ENCODE data around the gene CCDC51. TPM values are rescaled to one million over a fixed set of nuclear protein-coding genes. Genes with fewer than 3 reads are reported as not detected.

Gene CCDC51
- total RNA-seq, 4 donors from 2014 or later: 8.3 to 19.8 (median 16.1) TPM

DNA sequence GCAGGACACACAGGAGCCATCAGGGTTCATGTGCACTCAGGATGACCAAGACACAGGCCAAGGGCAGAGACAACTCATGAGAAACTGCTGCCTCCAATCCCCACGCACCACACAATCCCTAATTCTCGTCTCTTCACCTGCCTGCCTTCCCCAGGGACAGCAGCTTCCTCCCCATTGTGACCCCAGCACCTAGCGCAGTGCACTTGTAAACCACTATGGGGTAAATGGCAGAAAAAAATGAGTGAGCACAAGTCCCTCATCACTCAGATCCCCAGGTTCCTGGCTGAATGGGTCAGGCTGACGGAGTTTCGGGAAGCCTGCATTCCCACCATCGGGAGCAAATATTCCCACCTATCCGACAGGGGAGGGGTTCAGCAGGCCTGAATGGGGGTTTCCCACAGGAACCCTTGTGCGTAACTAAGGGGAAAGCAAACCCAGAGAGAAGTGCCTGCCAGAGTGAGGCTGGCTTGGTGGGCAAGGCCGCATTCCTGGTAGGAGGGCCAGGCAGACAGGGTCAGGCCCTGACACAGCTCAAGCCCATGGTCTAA is 28.8 kb downstream of the CCDC51 start:
- TF ChIP-seq, protein P1, sequence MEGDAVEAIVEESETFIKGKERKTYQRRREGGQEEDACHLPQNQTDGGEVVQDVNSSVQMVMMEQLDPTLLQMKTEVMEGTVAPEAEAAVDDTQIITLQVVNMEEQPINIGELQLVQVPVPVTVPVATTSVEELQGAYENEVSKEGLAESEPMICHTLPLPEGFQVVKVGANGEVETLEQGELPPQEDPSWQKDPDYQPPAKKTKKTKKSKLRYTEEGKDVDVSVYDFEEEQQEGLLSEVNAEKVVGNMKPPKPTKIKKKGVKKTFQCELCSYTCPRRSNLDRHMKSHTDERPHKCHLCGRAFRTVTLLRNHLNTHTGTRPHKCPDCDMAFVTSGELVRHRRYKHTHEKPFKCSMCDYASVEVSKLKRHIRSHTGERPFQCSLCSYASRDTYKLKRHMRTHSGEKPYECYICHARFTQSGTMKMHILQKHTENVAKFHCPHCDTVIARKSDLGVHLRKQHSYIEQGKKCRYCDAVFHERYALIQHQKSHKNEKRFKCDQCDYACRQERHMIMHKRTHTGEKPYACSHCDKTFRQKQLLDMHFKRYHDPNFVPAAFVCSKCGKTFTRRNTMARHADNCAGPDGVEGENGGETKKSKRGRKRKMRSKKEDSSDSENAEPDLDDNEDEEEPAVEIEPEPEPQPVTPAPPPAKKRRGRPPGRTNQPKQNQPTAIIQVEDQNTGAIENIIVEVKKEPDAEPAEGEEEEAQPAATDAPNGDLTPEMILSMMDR (IDR thresholded peaks at IDR 0.05; ENCODE audit: low read depth): no peak

DNA sequence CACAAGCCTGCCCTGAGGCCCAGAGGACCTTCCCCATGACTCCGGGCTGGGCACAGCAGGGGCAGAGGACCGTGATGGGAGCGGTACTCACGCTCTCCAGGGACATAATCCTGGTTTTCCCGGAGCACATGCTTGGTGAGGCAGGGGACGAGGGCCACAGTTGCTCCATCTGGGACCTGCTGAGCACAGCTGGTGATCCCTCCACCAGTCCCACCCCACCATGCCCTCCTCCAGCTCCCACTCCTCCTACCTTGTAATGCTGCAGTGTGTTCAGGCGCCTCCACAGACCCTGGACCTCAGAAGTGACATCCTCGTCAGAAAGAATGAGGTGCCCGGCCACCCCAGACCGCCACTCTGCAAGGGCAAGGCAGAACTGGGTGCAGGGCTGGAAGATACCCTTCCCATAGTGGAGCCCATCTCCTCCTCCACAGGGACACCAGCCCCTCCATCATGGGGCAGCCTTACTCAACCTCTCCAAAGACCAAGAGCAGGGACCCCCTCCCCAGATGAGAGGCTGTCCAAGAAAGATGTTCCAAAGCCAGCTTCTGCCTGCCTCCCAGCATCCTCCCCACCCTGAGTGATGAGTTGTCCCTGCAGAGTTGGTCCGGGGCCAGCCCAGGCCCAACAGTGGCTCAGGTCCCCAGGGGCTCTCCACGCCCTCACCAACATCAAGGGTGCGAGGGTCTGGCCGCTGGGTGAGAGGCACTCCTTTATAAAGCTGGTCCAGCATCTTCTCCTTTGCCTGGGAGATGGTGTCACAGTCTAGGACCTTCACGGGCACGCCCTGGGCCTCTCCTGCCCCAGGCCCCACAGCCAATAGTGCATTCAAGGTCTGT is 29.5 kb downstream of the CCDC51 start:
- TF ChIP-seq, protein P1 (IDR thresholded peaks at IDR 0.05; ENCODE audit: low read depth): no peak

DNA sequence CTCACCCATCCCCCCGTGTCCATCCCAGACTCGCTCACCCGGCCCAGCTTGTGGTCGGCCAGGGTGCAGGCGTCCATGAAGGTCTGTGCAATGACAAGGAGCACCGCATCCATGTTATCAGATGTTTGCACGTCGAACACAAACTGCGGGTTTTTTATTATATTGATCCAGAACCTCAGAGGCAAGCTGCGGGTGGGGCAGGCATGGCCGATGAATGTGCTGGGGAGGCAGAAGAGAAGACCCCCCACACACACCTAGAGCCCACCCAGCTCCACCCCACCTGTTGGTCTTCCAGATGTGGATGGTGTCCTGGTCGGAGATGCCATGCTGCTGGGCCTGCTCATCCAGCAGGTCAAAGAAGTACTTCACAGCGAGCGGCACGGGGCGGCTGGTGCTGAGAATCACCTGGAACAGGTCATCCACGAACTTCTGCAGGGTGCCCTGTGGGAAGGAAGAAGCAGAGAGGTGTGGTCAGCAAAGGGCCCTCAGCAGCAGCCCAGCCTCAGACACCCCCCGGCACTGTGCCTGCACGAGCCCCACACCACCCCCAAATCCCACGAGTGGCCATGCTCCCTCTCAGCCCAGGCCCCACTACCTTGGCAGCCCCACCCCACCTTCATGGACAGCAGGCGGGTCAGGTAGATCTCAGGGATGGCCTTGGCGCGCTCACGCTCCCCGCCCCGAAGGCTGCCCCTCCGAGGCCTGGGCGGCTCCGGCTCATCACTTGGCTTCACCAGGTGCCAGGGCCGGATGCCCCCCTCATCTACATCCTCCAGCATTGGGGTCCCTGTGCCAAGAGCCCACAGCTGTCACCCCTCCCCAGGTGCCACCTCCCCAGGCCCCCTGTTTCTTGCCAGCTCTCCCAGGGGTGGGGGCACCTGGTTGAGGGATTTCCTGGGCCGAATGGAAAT is 30.4 kb downstream of the CCDC51 start:
- TF ChIP-seq, protein P1 (IDR thresholded peaks at IDR 0.05; ENCODE audit: low read depth): no peak

DNA sequence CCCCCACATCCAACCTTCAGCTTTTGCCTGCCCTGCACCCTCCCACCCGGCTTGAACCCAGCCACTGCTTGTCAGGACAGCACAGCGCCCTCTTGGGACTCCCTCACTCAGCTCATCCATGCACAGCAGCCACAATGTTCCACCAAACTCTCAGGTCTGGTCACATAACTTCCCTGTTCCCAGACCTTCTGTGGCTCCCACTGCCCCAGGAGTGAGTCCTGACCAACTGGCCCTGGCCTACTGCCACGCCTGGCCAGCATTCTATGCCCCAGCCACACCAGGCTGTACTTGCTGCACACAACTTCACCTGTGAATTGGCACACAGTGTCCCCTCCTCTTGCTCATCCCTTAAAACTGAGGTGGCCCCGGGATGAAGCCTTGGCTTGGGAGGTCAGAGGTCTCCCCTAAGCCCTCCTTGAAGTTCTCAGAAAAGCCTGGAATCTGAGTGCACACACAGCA is 31.1 kb downstream of the CCDC51 start:
- TF ChIP-seq, protein P1 (IDR thresholded peaks at IDR 0.05; ENCODE audit: low read depth): no peak

DNA sequence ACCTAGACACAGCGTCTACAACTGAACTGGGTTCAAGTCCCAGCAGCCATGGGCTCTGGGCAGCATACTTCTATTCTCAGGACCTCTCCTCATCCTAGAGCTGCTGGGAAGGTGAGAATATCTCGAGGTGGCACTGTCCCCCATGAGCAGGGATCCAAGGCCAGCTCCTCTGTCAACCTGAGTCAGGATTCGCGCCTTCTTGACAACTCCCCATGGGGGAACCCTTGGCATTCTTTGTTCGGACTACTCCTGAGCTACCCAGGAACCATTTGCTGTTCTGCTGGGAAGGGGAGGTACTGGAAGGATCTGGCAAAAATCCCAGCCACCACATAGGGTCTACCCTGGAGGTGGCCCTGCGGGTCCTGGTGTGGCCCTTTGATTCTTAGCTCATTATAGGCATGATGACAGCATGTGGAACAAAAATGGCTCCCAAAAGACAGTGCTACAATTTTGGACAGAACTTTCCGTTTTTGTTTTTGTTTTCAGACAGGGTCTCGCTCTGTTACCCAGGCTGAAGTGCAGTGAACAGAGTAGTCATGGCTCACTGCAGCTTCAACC is 32.3 kb downstream of the CCDC51 start:
- TF ChIP-seq, protein P1 (IDR thresholded peaks at IDR 0.05; ENCODE audit: low read depth): no peak

DNA sequence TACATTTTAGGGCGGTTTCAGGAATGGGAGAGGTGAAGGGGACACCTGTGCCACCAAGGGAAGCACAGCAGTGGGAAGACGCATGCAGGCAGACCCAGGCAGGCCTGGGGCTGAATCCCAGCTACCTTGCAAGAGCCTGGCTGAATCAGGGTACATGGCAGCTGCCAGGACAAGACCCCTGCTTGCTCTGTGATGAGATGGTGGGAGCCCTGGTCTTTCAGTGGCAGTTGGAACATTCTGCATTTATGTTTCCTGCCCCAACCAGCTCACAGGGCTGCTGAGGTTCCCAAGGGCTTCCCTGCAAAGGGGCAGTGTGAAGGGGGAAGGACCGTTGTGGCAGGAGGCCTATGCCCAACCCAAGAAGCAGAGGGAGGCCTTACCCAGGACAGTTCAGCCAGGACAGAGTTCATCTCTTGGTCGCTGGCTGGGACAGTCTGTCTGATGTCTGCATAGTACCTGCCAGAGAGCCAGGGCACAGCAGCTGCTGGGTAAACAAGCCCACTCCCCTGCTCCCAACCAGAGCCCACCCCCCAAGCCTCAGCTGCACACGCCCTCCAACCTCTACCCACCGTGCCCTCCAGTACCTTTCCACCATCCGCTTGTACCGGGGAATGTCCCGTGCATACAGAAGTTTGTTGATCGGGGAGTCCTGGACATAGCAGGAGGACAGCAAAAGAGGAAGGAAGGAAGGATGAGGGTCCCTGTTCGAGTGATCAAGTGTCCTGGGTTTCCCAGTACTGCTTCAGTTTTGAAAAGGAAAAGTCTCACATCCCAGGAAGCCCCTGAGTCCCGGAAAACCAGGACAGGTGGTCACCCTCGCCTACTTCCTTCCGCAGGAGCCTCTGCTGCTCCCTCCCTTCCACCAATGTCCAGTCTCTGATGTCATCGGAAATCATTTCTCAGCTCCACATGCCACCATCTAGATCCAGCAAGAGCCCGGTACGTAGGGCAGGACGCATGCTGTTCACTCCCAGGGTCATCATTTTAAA is 33.2 kb downstream of the CCDC51 start:
- TF ChIP-seq, protein P1 (IDR thresholded peaks at IDR 0.05; ENCODE audit: low read depth): no peak

All from subcutaneous adipose tissue (tissue), 4 donors.